HG02798 (cell line): Measurements from ENCODE around the gene TRAF6.
"Not testable (repeated sequence)": the region's sequence is repeated elsewhere in the genome, so short reads cannot be mapped to it uniquely, and the experiment has no call there.

Experiments
- ATAC-seq: cut with Tn5 transposase; IDR thresholded peaks from one replicate; pipeline ENCODE4 v1.9.1; 2021; ENCODE audit warnings: mild to moderate bottlenecking; ENCODE audit not compliant: unreplicated experiment, poor library complexity

Gene TRAF6

GRCh38 chr11:36498721-36499120 lies 11.4 kb downstream of the TRAF6 start:
- ATAC-seq: no peak

- ATAC-seq: no peak
Observed at GRCh38 chr11:36493332-36493731, 16.7 kb downstream of the TRAF6 start.

GRCh38 chr11:36492724-36493304 lies 17.3 kb downstream of the TRAF6 start:
- ATAC-seq: no peak

GRCh38 chr11:36490026-36490806 lies 19.9 kb downstream of the TRAF6 start:
- no peak for ATAC-seq

GRCh38 chr11:36488096-36488495 lies 22.0 kb downstream of the TRAF6 start:
- no peak for ATAC-seq

- no peak for ATAC-seq
Observed at GRCh38 chr11:36487619-36488018, 22.5 kb downstream of the TRAF6 start.

GRCh38 chr11:36485298-36486002 lies 24.6 kb downstream of the TRAF6 start:
- no peak for ATAC-seq

GRCh38 chr11:36483042-36483441 lies 27.0 kb downstream of the TRAF6 start:
- ATAC-seq: not testable (repeated sequence)

- ATAC-seq: no peak
Observed at GRCh38 chr11:36480833-36481232, 29.2 kb downstream of the TRAF6 start.

- ATAC-seq: no peak
Observed at GRCh38 chr11:36478700-36479329, 31.3 kb downstream of the TRAF6 start.

GRCh38 chr11:36475192-36475591 lies 34.9 kb downstream of the TRAF6 start:
- ATAC-seq: no peak

- no peak for ATAC-seq
Observed at GRCh38 chr11:36471577-36471976, 38.5 kb downstream of the TRAF6 start.

- ATAC-seq: no peak
Observed at GRCh38 chr11:36469881-36470802, 39.9 kb downstream of the TRAF6 start.

- ATAC-seq: no peak
Observed at GRCh38 chr11:36469063-36469462, 41.0 kb downstream of the TRAF6 start.

GRCh38 chr11:36467916-36468315 lies 42.2 kb downstream of the TRAF6 start:
- no peak for ATAC-seq

GRCh38 chr11:36467012-36467411 lies 43.1 kb downstream of the TRAF6 start:
- ATAC-seq: no peak

- no peak for ATAC-seq
Observed at GRCh38 chr11:36465449-36466163, 44.5 kb downstream of the TRAF6 start.

GRCh38 chr11:36464720-36465119 lies 45.4 kb downstream of the TRAF6 start:
- no peak for ATAC-seq

- ATAC-seq: no peak
Observed at GRCh38 chr11:36463781-36464180, 46.3 kb downstream of the TRAF6 start.
